Activated T-cell treated with anti-CD3 and anti-CD28 coated beads for 48 hours (primary cell): ENCODE data around the gene GABRG3.
"Not testable (repeated sequence)": the region's sequence is repeated elsewhere in the genome, so short reads cannot be mapped to it uniquely, and the experiment has no call there.

Source experiments
- DNase-seq: peaks from one replicate; pipeline ENCODE4 v3.0.0-alpha.2; 2020; ENCODE audit warnings: low read depth

The GABRG3 gene

GRCh38 chr15:27341780-27342343 is 370.9 kb downstream of the GABRG3 start:
- DNase-seq, result no peak

- no peak for DNase-seq
Measured at GRCh38 chr15:27342991-27343390, 372.0 kb downstream of the GABRG3 start.

GRCh38 chr15:27352136-27352535 is 381.2 kb downstream of the GABRG3 start:
- no peak for DNase-seq

- DNase-seq, result no peak
Measured at GRCh38 chr15:27353856-27354255, 382.9 kb downstream of the GABRG3 start.

- no peak for DNase-seq
Measured at GRCh38 chr15:27358751-27359434, 387.9 kb downstream of the GABRG3 start.

GRCh38 chr15:27359586-27359985 is 388.6 kb downstream of the GABRG3 start:
- no peak for DNase-seq

- DNase-seq, result no peak
Measured at GRCh38 chr15:27360316-27360715, 389.3 kb downstream of the GABRG3 start.

GRCh38 chr15:27361438-27361837 is 390.5 kb downstream of the GABRG3 start:
- no peak for DNase-seq

- DNase-seq, result no peak
Measured at GRCh38 chr15:27365456-27365855, 394.5 kb downstream of the GABRG3 start.

- not testable (repeated sequence) for DNase-seq
Measured at GRCh38 chr15:27377391-27377790, 406.4 kb downstream of the GABRG3 start.

GRCh38 chr15:27382361-27383025 is 411.5 kb downstream of the GABRG3 start:
- DNase-seq, result no peak

- DNase-seq, result no peak
Measured at GRCh38 chr15:27383726-27384125, 412.7 kb downstream of the GABRG3 start.

GRCh38 chr15:27392163-27392562 is 421.2 kb downstream of the GABRG3 start:
- no peak for DNase-seq

- DNase-seq, result no peak
Measured at GRCh38 chr15:27396521-27396920, 425.5 kb downstream of the GABRG3 start.

GRCh38 chr15:27396996-27397395 is 426.0 kb downstream of the GABRG3 start:
- DNase-seq, result no peak

GRCh38 chr15:27398631-27399161 is 427.7 kb downstream of the GABRG3 start:
- no peak for DNase-seq

GRCh38 chr15:27399241-27399640 is 428.3 kb downstream of the GABRG3 start:
- DNase-seq, result no peak

GRCh38 chr15:27401471-27401870 is 430.5 kb downstream of the GABRG3 start:
- DNase-seq, result no peak

GRCh38 chr15:27408428-27408827 is 437.4 kb downstream of the GABRG3 start:
- DNase-seq, result no peak

GRCh38 chr15:27410996-27411605 is 440.1 kb downstream of the GABRG3 start:
- DNase-seq, result no peak

- no peak for DNase-seq
Measured at GRCh38 chr15:27412415-27412814, 441.4 kb downstream of the GABRG3 start.

GRCh38 chr15:27414168-27414870 is 443.3 kb downstream of the GABRG3 start:
- DNase-seq, result no peak
